ENCODE measurements around the gene AHCYL1.

The AHCYL1 gene

DNA sequence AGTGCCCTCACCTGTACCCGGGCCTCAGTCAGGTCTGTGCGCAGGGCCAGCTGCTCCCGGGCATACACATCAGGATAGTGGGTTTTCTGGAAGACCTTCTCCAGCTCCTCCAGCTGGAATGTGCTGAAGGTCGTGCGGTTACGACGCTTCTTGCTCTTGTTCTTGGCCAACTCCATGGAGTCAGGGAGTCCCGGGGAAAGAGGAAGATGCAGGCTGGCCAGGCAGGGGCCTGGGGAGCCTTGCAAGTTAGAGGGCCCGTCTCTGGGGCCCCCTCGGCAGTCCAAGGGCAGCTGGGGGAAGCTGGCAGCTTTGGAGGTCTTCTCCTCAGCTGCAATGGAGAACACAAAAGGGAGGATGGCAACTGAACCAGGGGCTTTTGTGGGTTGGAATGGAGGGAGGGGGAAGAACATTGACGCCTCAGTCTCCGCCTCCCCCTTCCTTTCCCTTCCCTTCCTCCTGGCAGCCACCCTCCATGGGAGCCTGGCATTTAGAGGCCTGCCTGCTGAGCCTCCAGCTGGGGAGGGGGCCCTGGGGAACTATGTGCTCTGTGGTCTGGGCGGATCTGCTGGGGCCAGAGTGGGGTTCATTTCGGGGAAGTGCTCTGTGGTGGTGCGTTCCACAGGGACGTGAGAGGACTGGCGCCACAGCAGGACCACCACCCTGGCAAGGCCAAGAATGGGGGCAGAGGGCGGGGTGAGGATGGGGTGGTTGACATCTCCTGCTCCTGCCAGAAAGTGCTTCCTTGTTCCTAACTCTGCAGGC, 80.2 kb downstream of the AHCYL1 start:
- DNase-seq = no peak

DNA sequence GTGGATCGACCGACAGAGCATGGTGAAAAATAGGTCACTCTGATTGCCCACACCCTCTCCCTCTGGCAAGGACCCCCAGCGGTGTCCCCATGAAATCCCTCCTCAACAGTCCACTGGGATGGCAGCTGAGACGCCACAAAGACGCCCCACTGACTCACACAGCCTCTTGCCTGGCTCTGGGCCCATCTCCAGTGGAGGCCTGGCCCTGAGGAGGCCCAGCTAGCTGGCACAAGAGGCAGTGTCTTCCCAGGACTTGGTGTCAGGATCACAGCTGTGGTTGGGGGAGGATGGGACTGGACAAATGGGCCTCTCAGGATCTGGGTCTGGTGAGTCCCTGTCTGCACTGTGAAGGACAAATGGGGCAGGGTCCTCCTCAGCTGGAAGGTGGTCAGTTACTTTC, 81.3 kb downstream of the AHCYL1 start:
- no peak for DNase-seq

DNA sequence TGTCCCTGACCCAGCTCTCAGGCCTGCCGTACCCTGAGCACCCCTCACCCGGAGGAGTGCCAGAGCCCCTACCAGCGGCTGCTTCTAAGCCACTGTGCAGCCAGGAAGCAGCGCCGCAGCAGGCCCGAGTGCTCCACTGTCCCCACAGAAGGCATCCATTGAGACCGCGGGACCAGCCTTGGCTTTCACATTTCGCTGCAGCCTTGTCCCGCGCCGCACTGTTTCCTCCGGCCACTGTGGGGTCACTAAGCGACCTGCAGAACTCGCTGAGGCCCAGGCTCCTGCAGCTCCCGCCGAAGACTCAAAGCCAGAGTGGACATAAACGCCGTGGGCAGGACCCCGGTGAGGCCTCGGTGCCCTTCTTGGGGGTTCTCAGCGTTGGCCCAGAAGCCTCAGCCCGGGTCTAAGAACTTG, 82.9 kb downstream of the AHCYL1 start:
- DNase-seq = no peak

DNA sequence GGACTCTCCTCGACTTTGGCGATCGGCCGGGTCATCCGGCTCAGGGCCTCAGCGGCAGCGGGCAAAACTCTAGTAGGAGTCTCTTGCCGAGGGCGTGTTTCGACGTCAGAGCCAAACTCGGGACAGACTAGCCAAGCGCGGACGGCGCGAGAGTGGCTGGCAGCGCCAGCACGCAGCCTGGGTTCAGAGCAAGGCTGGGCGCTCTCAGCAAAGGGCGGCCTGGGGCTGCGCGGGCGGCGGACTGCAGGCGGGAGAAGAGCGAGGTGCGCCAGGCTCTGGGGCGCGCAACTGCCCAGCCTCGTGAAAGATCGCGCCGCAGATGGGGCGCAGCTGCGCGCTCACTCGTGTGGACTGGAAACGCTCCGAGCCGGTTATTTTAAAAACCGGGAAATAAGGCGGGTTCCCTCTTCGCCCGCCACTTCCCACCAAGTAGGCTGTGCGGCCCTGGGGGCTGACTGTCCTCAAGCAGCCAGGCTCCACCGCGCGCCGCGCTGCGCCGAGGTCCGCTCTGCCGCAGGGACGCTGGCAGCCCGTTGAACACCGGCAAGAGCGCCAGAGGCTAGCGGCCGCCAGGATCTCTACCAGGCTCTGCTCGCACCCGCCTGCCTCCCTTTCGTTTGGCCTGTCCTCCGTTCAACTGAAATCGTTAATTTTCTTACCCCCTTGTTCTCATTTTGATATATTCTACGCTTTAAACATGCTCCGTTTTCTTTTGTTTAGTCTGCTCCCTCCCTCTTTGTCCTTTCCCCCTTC, 83.5 kb downstream of the AHCYL1 start:
- DNase-seq = no peak

DNA sequence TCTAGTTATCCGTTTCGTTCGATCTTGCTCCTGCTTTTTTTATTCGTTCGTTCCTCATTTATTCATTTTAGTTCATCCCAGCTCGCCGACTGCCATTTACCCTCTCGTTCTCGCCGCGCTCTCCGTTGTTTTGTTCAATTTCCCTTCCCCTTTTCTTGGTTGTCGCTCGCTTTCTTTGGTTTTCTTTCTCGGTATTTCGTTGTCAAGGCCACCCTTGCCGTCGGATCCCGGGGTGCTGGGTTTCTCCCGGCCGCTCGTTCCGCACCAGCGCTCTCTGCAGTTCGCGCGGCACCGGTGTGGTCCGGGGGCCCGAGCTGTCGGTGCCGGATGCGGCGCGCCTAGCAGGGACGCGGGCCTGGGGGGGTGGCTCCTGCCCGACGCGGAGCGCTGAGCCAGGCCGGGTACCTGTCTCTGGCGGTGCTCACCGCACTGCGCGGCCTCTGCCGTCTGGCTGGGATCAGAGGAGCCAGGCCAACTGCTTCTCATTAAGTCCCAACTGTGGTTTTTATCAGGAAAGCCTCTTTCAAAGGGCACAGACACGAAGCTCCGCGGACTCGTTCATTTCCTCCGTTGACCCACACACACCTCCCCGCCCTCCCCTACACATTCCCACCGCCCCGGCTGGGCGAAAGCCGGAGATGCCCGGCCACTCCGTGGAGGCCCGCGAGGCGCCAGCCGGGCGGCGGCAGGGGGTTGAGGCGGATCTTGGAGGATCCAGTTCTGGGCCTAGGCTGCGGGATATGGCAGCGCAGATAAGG, 84.3 kb downstream of the AHCYL1 start:
- no peak for DNase-seq

DNA sequence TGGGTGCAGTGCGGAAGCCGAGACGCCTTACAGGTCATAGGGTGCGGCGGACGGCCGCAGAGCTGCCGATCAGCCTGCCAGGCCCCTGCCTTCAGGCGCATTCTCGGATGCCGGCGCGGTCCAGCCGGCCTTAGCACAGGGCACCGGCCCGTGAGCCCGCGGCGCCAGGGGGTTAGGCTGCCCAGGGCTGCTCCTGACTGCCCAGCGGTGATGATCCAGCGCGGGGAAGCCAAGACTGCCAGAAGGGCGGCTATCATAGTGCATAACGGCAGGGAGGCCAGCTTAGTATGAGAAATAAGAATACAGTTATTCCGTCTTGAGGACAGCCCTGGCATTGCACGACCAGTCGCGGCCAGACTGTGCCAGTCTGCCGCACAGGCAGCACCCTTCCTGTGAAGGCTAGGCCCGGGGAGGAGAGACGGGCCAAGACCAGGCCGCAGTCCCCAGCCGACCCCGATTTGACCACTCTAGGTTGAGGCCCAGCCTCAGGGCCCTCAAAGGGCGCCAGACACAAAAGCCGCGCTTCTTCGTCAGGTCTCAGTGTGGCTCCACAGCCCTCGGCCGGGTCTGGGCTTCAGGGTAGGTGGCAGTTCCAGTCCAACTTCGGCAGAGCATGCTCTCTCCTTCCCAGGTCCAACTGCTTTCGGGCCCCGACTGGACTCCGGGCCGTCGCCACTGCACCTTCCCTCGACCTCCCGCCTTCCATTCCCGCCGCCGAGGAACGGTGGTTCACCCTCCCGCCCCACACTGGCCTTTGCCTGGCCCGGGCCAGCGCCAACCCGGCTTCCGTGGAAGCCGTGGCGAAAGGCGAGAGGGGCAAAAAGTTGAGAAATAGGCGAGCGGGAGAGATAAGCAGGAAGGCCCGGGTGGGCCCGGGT, 85.1 kb downstream of the AHCYL1 start:
- no peak for DNase-seq

DNA sequence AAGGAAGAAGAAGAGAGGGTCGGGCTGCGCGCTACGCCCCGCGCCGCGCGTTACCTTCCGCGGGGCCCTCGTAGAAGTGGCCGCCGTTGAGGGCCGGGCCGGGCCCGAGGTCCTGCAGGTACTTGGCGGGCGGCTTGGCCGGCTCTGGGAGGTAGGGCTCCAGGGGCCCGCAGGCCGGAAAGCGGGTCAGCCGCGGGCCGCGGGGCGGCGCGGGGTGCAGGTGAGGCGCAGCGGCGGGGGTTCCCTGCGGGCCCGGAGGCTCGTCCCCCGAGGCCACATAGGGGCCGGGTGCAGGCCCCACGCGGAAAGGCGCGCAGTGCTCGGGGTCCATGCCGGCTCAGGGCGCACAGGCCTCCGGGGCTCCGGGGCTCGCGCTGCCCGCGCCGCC, 85.7 kb downstream of the AHCYL1 start:
- no peak for DNase-seq

DNA sequence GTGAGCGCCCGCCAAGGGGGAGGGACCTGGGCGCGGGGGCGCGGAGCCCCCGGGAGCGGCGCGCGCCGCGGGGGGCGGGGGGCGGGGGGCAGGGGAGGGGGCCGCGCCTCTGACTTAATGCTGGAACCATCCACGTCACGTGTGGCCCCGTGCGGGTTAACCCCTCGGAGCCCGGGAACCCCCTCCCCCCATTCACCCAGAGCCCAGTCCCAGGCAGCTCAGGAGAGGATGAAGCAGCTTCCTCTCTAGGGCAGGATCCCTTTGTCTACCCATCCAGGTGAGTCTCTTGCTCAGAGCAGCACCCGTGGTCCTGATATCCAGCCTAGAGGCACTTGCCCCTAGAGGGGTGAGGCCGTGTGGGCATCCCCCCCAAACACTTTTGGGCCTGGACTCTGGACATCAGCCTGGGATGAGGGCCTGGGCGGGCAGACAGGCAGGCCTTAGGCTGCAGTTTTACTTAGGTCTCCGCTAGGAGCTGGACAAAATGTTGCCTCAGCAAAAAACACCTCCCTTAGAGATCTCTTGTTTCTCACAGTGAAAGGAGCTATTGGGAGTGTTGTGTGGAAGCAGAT, 86.2 kb downstream of the AHCYL1 start, which contains the start of gene ALX3:
TSS of gene ALX3 (minus strand) at position 2 of the 572 bp plus-strand sequence. CDS start 60 bp downstream, outside the sequence.
- no peak for DNase-seq
